Activated T-cell treated with anti-CD3 and anti-CD28 coated beads for 24 hours (primary cell): ENCODE data around the gene FXR2.
"Not testable (repeated sequence)": the region's sequence is repeated elsewhere in the genome, so short reads cannot be mapped to it uniquely, and the experiment has no call there.

ENCODE experiments used
- DNase-seq: peaks from one replicate; pipeline ENCODE4 v3.0.0-alpha.2; 2020; ENCODE audit warnings: low read depth

Gene FXR2

DNA sequence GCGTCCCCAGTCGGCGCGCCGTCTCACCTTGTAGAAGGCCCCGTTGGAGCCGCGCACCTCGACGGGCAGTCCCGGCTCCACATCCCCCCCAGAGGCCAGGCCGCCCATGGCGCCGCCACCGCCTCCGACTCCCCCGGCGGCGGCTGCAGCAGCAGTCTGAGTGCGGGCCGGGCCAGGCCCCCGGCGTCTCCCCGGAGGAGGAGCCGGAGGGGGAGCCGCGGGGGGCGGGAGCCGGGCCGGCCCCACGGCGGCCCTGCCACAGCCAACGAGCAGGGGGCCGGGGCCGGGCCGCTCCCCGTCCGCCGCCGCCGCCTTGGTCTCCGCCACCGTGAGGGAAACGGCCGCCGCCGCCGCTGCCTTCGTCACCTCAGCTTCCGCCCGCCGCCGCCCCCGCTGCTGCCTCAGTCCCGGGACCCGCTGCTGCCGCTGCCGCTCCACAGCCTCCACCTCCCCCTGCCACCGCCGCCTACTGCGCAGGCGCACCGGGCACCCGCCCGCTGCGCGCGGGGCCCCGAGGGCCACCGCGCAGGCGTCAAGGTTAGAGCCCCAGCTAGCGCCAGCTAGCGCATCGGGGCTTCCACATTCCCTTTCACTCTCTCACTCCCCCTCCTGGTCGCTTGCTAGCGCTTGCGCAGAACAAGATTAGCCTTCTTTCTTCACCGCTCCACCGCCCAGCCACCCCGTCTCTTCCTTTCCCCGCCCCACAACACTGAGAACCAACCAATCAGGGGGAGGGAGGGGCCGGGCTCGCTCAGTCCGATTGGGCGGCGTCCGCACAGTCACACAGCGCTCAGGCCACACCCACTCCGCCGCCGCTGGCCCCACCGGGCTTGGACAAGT is at the start of gene FXR2:
TSS of gene FXR2 (minus strand) at position 473 of the 840 bp plus-strand sequence. CDS start at position 108, 365 bp downstream.
- peak; percentile 99 for DNase-seq

DNA sequence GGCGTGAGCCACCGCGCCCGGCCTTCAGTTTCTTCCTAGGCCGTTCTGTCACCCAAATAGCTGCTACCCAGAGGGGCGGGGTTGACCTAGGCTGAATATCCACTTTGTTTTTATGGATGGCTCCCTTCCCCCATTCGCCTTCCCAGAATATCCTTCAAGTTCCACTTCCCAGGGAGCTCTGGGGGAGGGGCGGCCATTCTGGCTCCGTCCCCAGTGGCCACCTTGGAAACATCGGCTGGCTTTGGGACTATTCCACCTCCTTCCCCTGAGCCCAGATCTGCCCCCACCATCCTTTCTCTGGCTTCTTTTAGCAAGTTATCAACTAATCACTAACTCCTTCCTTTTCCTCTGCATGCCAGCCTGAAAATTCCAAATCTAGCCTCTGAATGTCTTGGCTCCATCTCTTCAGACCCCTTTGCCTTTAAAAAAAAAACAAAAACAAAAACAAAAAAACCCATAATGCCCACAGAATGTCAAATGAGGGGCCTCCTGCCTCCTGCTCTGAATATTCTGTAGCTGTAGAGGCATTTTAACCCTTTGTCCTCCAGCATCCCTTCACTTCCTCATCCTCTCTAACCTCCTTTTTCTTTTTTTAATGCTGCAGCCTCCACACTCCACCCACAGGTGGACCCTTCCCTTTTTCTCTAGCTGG is 42.4 kb upstream of the FXR2 start:
- DNase-seq = no peak

DNA sequence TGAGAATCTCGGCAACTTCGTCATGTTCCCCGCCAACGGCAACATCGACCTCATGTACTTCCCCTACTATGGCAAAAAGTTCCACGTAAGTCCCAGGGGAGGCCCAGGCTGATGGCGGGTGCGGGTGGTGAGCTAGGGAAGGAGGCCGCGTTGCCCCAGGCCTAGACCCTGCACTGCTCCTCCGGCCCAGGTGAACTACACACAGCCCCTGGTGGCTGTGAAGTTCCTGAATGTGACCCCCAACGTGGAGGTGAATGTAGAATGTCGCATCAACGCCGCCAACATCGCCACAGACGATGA is 40.8 kb upstream of the FXR2 start:
- DNase-seq = no peak

DNA sequence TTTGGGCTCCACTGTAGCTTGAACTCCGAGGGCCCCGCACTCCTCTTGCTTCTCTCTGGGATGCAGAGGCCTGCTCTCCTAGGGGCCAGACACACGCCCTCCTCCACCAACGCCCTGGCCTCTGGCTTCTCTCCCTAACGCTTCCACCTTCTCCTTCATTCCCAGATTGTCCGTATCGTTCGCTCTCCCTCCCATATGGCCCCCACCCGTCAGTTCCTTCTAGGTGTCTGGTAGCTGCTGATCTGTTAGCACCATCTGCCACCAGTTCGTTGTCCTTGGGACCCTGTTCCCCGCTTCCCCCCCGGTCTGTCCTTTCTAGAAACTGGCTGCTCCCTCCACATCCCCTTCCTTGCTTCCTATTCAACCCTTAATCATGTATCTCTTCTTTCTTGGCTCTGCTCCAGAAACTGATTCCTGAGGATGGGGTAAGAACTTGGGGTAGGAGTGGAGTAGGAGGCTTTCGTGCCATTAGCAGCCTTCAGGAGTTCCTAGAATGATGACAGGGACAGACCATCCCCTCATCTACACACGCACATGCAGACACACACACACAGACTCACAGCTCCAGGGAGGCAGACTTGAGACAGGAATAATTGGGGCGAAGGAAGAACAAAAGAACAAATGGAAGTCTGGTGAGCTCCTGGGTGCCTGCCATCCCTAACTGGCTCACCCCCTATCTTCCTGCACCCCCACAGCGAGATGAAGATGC is 40.3 kb upstream of the FXR2 start:
- no peak for DNase-seq

DNA sequence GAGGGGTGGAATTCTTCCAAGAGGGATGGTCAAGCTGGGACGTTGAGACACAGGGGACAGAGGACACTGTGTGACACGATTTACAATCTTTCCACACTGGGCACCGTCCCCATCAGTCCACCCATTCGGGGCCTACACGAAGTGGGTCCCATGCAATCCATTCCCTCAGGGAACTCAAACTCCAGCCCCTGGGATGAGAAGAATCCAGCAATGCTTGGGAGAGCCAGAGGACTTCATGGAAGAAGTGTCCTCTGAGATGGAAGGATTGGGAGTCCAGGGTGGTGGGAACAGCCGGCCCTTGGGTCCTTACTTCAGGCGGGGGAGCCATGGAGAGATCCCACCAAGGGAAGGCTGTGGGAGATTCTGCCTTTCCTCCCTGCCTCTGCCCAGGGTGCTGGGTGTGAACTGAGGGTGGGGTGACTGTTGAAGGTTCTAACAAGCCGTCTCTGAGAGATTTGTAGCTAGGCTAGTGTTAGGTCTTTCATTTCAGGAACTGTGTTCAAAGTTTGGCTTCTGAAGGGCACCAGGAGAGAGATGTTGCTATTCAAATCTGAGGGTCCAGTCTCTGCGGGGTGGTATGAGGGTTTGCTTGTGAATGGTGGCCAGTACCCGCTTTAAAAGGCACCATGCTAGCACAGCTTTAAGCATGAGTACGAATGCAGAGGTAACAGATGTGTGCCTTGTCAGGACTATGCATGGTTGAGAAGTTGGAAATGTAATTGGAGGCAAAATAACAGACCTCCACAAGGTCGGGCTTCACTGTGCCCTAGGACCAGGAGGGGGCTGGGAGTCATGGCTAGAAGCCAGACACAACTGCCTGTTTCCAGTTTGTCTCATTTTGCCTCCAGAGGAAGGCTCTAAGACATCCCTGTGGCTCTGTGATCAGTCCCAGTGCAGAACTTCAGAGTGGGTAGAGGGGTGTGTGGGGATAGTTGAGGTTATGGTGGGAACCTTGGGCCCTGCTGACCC is 38.0 kb upstream of the FXR2 start:
- no peak for DNase-seq

DNA sequence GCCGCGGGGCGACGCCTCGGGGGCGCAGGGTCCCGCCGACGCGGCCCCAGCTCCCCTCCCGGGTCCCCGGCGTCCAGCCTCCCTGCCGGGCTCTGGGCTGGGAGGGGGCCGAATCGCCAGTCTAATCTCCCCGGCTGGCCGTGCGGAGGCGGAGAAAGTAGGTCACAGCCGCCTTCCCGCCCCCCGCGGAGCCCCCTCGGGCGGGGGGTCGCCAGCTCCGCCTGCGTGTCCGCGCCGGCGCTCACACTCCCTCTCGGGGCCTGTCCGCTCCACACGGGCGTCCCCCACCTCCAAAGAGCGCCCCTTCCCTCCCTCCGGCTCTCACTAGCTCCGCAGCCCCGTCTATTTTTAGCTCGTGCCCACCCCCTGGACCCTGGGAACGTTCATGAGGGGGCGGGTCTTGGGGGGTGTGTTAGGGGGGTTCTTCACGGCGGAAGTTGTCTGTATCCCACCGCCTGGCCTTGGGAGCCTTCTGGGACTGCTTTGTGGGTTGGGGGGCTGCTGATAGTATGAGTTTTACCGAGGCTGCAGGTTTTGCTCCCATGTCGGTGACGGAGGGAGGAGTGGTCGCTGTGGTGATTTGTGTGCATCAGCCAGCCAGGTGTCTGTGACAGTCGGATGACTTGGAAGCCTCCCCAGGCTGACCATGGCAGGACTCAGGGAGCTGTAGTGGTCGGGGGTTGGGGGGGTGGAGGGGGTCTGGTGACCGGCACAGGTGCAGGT is 37.1 kb upstream of the FXR2 start:
- DNase-seq = no peak

DNA sequence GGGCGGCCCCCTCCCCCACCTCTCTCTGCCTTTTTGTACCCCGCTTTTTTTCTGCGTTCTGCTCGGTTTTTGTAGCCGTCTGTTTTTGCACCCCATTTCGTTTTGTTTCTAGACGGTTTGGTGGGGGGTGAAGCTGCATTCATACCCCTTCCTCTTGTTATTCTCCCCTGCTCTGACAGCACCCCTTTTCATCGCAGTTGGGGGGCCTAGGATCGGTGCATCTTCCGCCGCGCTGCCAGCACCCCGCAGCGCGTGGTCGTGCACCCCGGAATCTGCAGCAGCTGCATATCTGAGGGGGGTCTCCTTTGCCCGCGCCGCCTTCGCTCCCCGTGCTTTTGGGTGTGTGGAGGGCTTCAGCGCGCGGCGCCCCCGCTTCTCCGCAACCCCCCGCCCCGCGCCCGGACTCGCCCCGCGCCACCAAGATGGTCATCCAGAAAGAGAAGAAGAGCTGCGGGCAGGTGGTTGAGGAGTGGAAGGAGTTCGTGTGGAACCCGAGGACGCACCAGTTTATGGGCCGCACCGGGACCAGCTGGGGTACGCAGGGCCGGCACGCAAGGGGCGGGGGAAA is 36.5 kb upstream of the FXR2 start:
- no peak for DNase-seq

DNA sequence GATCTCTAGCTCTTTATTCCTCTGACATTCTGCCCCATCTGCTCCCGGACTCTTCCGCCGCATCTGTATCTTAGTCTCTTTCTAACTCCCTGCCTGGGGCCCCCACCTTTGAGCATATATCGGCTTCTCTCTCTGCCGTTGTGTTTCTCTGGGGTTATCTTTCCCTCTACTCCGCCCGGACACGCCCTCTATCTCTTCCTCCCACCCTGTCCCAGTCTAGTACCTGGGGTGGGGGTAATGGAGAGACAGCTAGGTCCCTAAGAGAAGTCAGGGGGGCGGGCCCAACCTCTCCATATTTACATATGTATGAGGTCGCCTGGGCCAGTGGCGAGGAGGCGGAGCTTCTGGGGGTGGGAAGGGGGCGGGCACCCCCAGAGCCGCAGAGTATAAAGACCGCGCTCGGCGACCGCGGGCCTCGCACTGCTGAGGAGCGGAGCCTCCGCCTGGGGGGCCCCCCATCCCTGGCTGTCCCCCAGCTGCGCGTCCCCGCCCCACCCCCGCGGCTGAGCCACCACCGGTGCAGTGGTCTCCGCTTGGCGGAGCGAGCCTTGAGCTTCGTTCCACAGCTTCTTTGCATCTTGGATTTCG is 35.9 kb upstream of the FXR2 start, which contains the start of gene ATP1B2:
TSS of gene ATP1B2 (plus strand) at position 418 of the 588 bp plus-strand sequence. CDS start 593 bp downstream, outside the sequence.
- DNase-seq = peak; percentile 61

DNA sequence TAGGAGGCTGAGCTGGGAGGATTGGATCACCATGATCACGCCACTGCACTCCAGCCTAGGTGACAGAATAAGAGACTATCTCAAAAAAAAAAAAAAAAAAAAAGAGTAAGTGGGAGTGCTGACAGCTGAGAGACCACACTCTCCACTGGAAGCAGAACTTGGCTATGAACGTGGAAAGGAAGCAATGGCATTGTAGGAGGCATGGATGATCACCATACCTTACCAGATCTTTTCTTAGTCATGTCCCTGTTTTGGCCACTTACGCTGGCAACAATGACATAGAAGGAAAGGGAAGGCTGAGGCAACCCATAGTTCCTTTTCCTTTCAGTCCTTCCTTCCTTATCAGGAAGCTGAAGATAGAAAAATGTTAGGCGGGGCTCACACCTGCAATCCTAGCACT is 32.3 kb upstream of the FXR2 start:
- DNase-seq = no peak

DNA sequence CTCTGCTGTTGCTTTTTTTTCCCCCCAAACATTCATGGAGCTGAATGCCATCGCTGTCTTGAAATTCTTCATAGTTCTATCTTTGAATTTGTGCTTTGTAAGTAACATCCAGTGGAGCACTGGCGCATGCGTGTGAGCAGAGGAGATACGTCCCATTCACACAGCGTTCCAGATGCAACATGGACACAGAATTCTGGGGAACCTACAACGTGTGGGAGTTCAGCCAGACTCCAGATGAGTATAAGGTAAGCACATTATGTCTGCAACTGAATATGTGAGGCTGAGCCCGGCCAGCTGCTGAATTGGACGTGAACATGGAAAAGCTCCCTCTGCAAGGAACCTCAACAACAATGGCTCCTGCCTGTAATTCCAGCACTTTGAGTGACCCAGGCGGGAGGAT is 31.8 kb upstream of the FXR2 start:
- DNase-seq = no peak

DNA sequence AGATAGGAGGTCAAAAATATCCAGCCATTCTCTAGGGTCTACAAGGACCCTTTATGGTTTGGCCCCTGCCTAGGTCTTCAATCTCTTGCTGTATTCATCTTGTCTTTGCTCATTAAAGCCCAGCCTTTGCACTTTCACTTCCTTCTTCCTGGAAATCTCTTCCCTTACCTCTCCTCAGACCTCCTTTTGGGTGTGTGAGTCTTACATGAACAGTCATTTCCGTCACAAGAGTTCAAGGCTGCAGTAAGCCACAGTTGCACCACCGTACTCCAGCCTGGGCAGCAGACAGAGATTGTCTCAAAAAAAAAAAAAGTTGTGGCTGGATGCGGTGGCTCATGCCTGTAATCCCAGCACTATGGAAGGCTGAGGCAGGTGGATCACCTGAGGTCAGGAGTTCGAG is 30.1 kb upstream of the FXR2 start:
- no peak for DNase-seq

DNA sequence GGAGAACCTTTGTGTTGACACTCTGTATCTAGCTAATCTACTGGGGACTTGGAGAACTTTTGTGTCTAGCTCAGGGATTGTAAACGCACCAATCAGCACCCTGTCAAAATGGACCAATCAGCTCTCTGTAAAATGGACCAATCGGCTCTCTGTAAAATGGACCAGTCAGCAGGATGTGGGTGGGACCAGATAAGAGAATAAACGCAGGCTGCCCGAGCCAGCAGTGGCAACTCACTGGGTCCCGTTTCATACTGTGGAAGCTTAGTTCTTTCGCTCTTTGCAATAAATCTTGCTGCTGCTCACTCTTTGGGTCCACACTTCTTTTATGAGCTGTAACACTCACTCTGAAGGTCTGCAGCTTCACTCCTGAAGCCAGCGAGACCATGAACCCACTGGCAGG is 26.9 kb upstream of the FXR2 start:
- not testable (repeated sequence) for DNase-seq

DNA sequence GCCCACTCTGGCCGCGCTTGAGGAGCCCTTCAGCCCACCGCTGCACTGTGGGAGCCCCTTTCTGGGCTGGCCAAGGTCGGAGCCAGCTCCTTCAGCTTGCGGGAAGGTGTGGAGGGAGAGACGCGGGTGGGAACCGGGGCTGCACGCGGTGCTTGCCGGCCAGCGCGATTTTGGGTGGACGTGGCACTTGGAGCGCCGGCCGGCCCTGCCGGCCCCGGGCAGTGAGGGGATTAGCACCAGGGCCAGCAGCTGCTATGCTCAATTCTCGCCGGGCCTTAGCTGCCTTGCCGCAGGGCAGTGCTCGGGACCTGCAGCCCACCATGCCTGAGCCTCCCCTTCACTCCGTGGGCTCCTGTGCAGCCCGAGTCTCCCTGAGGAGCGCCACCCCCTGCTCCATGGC is 26.1 kb upstream of the FXR2 start:
- DNase-seq = no peak

DNA sequence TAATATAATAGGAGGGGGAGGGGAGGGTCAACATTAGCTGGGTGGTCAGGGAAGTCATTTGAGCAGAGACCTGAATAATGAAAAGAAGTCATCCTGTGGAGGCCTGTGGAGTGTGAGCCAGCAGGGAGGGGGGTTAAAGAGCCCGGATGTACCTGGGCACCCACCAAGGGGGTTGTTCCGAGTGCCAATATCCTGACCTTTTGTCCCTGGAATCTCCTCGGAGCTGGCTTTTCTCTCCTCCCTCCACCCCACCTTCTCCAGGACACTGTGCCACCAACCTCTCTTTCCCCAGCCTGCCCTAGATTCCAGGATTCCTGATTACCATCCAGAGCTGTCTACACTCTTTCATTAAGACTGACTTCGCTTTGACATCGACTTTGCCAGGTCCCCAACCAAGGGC is 21.5 kb upstream of the FXR2 start:
- DNase-seq = no peak

DNA sequence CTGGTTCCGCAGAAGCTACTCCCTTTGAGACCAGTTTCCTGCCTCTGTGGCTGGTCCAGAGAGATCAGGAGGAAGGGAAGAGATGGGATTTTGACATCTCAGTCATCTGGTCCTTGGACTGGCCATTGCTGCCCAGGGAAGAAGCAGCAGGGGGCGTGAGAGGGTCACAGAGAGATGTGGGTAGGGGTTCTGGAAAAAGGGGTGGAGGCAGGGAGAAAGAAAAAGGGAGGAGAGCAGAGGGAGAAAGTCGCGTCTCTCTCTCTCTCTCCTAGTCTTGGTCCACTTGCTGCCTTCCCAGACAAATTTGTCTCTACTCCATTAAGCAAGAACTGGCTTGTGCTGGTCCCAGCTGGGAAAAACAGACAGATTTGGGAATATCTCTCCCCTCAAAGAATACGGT is 19.7 kb upstream of the FXR2 start:
- no peak for DNase-seq

DNA sequence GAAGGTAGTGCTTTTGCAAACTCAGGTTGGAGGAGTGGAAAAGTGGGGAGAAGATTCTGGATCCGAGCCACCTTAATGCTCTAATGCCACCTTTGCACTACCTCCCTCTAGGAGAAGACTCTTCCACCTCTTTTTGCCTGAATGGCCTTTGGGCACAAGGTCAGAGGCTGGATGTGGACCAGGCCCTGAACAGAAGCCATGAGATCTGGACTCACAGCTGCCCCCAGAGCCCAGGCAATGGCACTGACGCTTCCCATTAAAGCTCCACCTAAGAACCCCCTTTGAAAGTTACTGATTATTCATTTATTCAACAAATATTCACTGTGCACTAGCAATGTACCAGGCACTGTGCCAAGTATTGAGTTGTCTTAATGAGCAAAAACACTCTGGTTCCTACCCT is 18.4 kb upstream of the FXR2 start:
- DNase-seq = no peak

DNA sequence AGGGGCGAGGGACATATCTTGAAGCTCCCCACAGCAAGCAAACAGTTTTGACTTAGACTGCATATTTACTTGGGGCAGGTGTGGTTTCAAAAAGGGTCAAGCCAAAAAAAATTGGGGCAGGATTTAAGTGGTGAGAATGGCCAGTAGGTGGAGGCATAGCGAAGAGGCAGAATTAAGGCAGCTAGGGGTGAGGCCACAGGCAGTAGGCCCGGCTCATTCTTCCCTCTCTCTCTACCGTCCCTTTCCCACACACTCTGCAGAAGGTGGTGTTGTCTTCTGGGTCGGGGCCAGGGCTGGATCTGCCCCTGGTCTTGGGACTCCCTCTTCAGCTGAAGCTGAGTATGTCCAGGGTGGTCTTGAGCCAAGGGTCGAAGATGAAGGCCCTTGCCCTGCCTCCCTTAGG is 17.8 kb upstream of the FXR2 start:
- no peak for DNase-seq

DNA sequence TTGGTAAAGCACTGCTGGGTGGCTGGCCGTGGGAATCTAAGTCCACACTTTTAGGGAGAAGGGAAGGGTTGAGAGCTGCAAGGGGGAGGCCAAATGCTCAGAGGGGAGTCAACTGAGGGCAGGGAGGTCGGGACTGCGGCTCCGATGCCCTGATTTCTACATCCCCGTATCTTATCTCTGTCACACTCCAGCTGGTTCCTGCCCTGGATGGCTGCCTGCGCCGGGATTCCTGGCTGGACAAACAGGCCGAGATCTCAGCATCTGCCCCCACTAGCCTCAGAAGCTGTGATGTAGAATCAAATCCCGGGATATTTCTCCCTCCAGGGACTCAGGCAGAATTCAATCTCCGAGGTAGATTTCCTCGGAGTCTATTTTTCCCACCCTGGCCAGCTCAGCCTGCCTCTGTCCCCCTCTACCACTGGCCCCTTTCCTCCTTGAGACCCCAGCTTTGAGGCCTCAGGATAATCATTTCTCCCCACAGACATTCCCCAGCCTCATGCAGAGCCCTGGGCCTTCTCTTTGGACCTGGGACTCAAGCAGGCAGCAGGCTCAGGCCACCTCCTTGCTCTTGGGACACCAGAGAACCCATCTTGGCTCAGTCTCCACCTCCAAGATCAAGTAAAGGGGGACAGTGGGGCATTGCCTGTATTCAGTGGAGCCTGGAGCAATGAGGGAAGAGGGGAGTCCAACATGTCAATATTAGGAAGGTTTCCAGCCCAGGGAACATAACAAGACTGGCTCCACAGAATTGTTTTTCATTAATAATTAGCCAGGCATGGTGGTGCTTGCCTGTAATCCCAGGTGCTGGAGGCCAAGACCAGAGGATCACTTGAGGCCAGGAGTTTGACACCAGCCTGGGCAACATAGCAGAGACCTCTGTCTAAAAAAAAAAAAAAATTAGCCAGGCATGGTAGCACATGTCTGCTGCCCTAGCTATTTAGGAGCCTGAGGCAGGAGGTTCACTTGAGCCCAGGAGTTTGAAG is 17.0 kb upstream of the FXR2 start:
- no peak for DNase-seq

DNA sequence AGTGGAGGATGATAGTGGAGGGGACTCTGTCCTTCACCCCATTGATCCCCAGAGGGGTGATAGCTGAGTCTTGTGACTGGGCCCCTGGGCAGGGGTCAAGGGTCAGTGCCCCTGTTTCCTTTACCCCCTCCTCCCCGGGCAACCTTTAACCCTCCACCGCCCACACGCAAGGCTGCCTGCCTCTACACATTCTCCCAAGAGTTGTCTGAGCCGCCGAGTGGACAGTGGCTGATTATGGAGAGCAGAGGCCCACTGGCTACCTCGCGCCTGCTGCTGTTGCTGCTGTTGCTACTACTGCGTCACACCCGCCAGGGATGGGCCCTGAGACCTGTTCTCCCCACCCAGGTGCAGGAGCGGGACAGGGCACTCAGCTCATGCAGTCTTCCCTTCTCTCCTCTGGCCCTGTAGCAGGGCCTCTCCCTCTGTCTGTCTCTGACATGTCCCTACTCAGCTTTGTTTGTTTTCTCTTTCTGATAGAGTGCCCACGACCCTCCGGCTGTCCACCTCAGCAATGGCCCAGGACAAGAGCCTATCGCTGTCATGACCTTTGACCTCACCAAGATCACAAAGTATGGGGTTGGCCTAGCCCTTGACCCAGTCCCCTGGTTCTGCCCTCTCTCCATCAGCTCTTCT is 15.4 kb upstream of the FXR2 start, which contains the start of gene SHBG:
TSS of gene SHBG (plus strand) at position 197 of the 633 bp plus-strand sequence. CDS start at position 235, 38 bp downstream.
- no peak for DNase-seq
